ENCODE measurements around the gene PRICKLE1.

Gene PRICKLE1

GRCh38 chr12:42469355-42470175, 120.0 kb downstream of the PRICKLE1 start:
- Histone ChIP-seq H3K4me3 (no peak overlapping the region), H3K27ac (peak overlapping the region in 3 of 21 experiments; percentile 4 to 57 (median 14))

GRCh38 chr12:42468921-42469320, 120.6 kb downstream of the PRICKLE1 start:
- Histone ChIP-seq H3K4me3 (no peak overlapping the region), H3K27ac (peak overlapping the region in 3 of 21 experiments; percentile 4 to 57 (median 14))

- H3K27ac ChIP-seq = no peak overlapping the region
- no peak overlapping the region for H3K4me3 ChIP-seq
Observed at GRCh38 chr12:42468341-42468821, 121.2 kb downstream of the PRICKLE1 start.

- no peak overlapping the region for H3K27ac ChIP-seq
- H3K4me3 ChIP-seq = no peak overlapping the region
Observed at GRCh38 chr12:42463671-42464070, 125.9 kb downstream of the PRICKLE1 start.

- no peak overlapping the region for H3K4me3 ChIP-seq
- H3K27ac ChIP-seq = no peak overlapping the region
Observed at GRCh38 chr12:42462486-42462885, 127.1 kb downstream of the PRICKLE1 start.

- no peak overlapping the region for H3K27ac ChIP-seq
- H3K4me3 ChIP-seq = no peak overlapping the region
Observed at GRCh38 chr12:42459336-42459847, 130.2 kb downstream of the PRICKLE1 start.

- H3K27ac ChIP-seq = no peak overlapping the region
- no peak overlapping the region for H3K4me3 ChIP-seq
Observed at GRCh38 chr12:42458575-42458974, 131.0 kb downstream of the PRICKLE1 start.

- H3K27ac ChIP-seq = no peak overlapping the region
- no peak overlapping the region for H3K4me3 ChIP-seq
Observed at GRCh38 chr12:42450248-42450647, 139.3 kb downstream of the PRICKLE1 start.

GRCh38 chr12:42448841-42449240, 140.7 kb downstream of the PRICKLE1 start:
- Histone ChIP-seq H3K27ac (no peak overlapping the region), H3K4me3 (no peak overlapping the region)

- no peak overlapping the region for H3K27ac ChIP-seq
- H3K4me3 ChIP-seq = no peak overlapping the region
Observed at GRCh38 chr12:42447371-42447786, 142.2 kb downstream of the PRICKLE1 start.

GRCh38 chr12:42446761-42447160, 142.8 kb downstream of the PRICKLE1 start:
- H3K27ac ChIP-seq = no peak overlapping the region
- H3K4me3 ChIP-seq = no peak overlapping the region

- H3K4me3 ChIP-seq = no peak overlapping the region
Observed at GRCh38 chr12:42445891-42446290, 143.7 kb downstream of the PRICKLE1 start.

GRCh38 chr12:42444192-42444943, 145.2 kb downstream of the PRICKLE1 start:
- Histone ChIP-seq H3K4me3 (no peak overlapping the region), H3K27ac (no peak overlapping the region)

More at GRCh38 chr12:42445891-42446290, 143.7 kb downstream of the PRICKLE1 start:
- H3K27ac ChIP-seq = no peak overlapping the region

- Histone ChIP-seq H3K4me3 (no peak overlapping the region), H3K27ac (no peak overlapping the region)
Observed at GRCh38 chr12:42442888-42443287, 146.7 kb downstream of the PRICKLE1 start.

GRCh38 chr12:42442311-42442759, 147.2 kb downstream of the PRICKLE1 start:
- H3K27ac ChIP-seq = no peak overlapping the region

GRCh38 chr12:42440608-42441007, 148.9 kb downstream of the PRICKLE1 start:
- Histone ChIP-seq H3K4me3 (no peak overlapping the region), H3K27ac (no peak overlapping the region)

More at GRCh38 chr12:42442311-42442759, 147.2 kb downstream of the PRICKLE1 start:
- H3K4me3 ChIP-seq = no peak overlapping the region

- Histone ChIP-seq H3K27ac (no peak overlapping the region), H3K4me3 (no peak overlapping the region)
Observed at GRCh38 chr12:42432517-42433140, 156.9 kb downstream of the PRICKLE1 start.

- Histone ChIP-seq H3K4me3 (no peak overlapping the region), H3K27ac (no peak overlapping the region)
Observed at GRCh38 chr12:42428850-42429249, 160.7 kb downstream of the PRICKLE1 start.

GRCh38 chr12:42426746-42427145, 162.8 kb downstream of the PRICKLE1 start:
- no peak overlapping the region for H3K4me3 ChIP-seq
- H3K27ac ChIP-seq = no peak overlapping the region

GRCh38 chr12:42422785-42423184, 166.8 kb downstream of the PRICKLE1 start:
- no peak overlapping the region for H3K27ac ChIP-seq
- H3K4me3 ChIP-seq = no peak overlapping the region
